T-cell (primary cell): ENCODE results near the gene GPR62. TPM values are rescaled to one million over a fixed set of nuclear protein-coding genes. Genes with fewer than 3 reads are reported as not detected.

ENCODE experiments used
- ATAC-seq, 4 experiments: fragments of 200-7000 bp in 3 of 4; fragments of 150-1000 bp in 1 of 4; cut with Tn5 transposase; replicated peaks in 1 of 4; 1 replicate in 3 of 4; 2 replicates in 1 of 4; pipeline ENCODE4 v1.10.0; 2021; ENCODE audit warnings: moderate library complexity in 3 of 4, mild to moderate bottlenecking in 2 of 4, moderate number of reproducible peaks in 1 of 4
- CTCF ChIA-PET, 2 donors: fragments of 300-600 bp; sonication (Branson Sonifier 250); formaldehyde crosslinking; loops; one replicate each; lab custom pipeline; 2022; ENCODE audit warnings: antibody characterized with exemption in 2 of 2; lab: Charles Lee
- POLR2A ChIA-PET, 2 donors: fragments of 300-600 bp; sonication (Branson Sonifier 250); formaldehyde crosslinking; loops; one replicate each; lab custom pipeline; 2022; ENCODE audit warnings: antibody characterized with exemption in 2 of 2; lab: Charles Lee
- DNase-seq, 35 experiments: peaks; one replicate each; pipeline versions ENCODE4 v3.0.0 to v3.0.0-alpha.2; 2013 to 2023
- H3K27ac ChIP-seq: one replicate; pipeline ENCODE4 v1.5.1; 2013; ENCODE audit warnings: low read length
- H3K27me3 ChIP-seq, 2 experiments: replicated peaks in 1 of 2; 1 replicate in 1 of 2; 2 replicates in 1 of 2; pipeline versions ENCODE4 v1.6.1 to v1.7.0; 2013; ENCODE audit warnings: low read length in 1 of 2, mixed read lengths in 1 of 2; ENCODE audit not compliant: control insufficient read depth in 2 of 2, insufficient read depth in 2 of 2; ENCODE audit errors: extremely low read depth in 1 of 2
- H3K36me3 ChIP-seq, 2 donors: 1 replicate in 1 of 2; 2 replicates in 1 of 2; pipeline versions ENCODE4 v1.6.1 to v1.7.0; 2013; ENCODE audit warnings: low read length in 1 of 2; ENCODE audit not compliant: control insufficient read depth in 2 of 2, insufficient read depth in 1 of 2; ENCODE audit errors: extremely low read depth in 1 of 2
- H3K4me1 ChIP-seq, 2 experiments: 1 replicate in 1 of 2; 2 replicates in 1 of 2; pipeline versions ENCODE4 v1.6.1 to v1.7.0; 2013; ENCODE audit warnings: low read length in 2 of 2, mixed read lengths in 1 of 2; ENCODE audit not compliant: insufficient read depth in 2 of 2, control insufficient read depth in 1 of 2; ENCODE audit errors: extremely low read depth in 1 of 2
- H3K4me3 ChIP-seq, 2 donors: 1 replicate in 1 of 2; 2 replicates in 1 of 2; pipeline versions ENCODE4 v1.5.1 to v1.7.0; 2013; ENCODE audit warnings: mild to moderate bottlenecking in 2 of 2, low read length in 1 of 2, moderate library complexity in 1 of 2; ENCODE audit not compliant: control insufficient read depth in 1 of 2; ENCODE audit errors: extremely low read depth in 1 of 2
- H3K9me3 ChIP-seq: 2 replicates; pipeline ENCODE4 v1.7.0; 2013
- H3K27ac Mint-ChIP-seq, 2 donors: one replicate each; pipeline ENCODE4 v1.8.0; 2020 to 2021; ENCODE audit warnings: mild to moderate bottlenecking in 2 of 2, mixed read lengths in 2 of 2
- H3K27me3 Mint-ChIP-seq, 2 donors: one replicate each; pipeline ENCODE4 v1.8.0; 2021 to 2022; ENCODE audit warnings: mixed read lengths in 2 of 2
- H3K36me3 Mint-ChIP-seq: one replicate; pipeline ENCODE4 v1.8.0; 2021; ENCODE audit warnings: mixed read lengths
- H3K4me1 Mint-ChIP-seq, 3 donors: one replicate each; pipeline ENCODE4 v1.8.0; 2020 to 2022; ENCODE audit warnings: mixed read lengths in 3 of 3, mild to moderate bottlenecking in 1 of 3
- H3K4me3 Mint-ChIP-seq, 3 donors: one replicate each; pipeline ENCODE4 v1.8.0; 2020 to 2022; ENCODE audit warnings: mild to moderate bottlenecking in 3 of 3, mixed read lengths in 3 of 3, moderate library complexity in 3 of 3
- H3K9me3 Mint-ChIP-seq, 3 donors: one replicate each; pipeline ENCODE4 v1.8.0; 2020 to 2022; ENCODE audit warnings: mixed read lengths in 3 of 3
- WGBS: methylation state at CpG from one replicate; pipeline ENCODE4 v1.1.5; 2013; ENCODE audit warnings: missing lambda C conversion rate; ENCODE audit not compliant: insufficient coverage; 5-methylcytosine and 5-hydroxymethylcytosine counted together
- total RNA-seq, 35 experiments: library from RNA in 6 of 35; stranded (reverse) in 6 of 35; fragments of 120-200 nt in 1 of 35; gene quantifications; one replicate each; pipeline versions ENCODE4 v1.2.1 to v1.2.4 and lab custom pipeline; 2013 to 2026

Gene GPR62
- total RNA-seq, 5 donors from 2014 or later (not counting 1 experiment from before 2014, with no cell fraction given): not detected

GRCh38 chr3:52005571-52005986 is 50.4 kb downstream of the GPR62 start:
- no peaks in the 10 kb centered on the region for H3K27me3 Mint-ChIP-seq
- Histone ChIP-seq H3K27ac (no peak overlapping the region), H3K9me3 (no peaks in the 10 kb centered on the region), H3K27me3 (peaks cover 0 to 12% of the 10 kb centered on the region in 2 experiments), H3K4me1 (peaks cover 2 to 26% of the 10 kb centered on the region in 2 experiments), H3K36me3 (no peaks in the 10 kb centered on the region), H3K4me3 (no peak overlapping the region)
- DNase-seq: no peak
- H3K36me3 Mint-ChIP-seq: no peaks in the 10 kb centered on the region
- ATAC-seq: no peak
- CTCF ChIA-PET: interaction anchor here (0.6 to 1.0 kb wide), 3 partner anchors 126 to 139 kb away, joined by 3 to 7 read pairs (median 3); no protein-coding TSS in a partner anchor
- H3K4me3 Mint-ChIP-seq: peak overlapping the region in 1 of 3 donors; percentile 37
- peaks cover 17 to 21% (median 19%) of the 10 kb centered on the region in 3 donors for H3K4me1 Mint-ChIP-seq
- no peak overlapping the region for H3K27ac Mint-ChIP-seq
- no peaks in the 10 kb centered on the region for H3K9me3 Mint-ChIP-seq
- POLR2A ChIA-PET: no interaction called here
- WGBS: 28% methylated on average over 9 of the region's 15 CpGs

- Mint-ChIP-seq H3K4me3 (peak overlapping the region in 1 of 3 donors; percentile 37), H3K9me3 (no peaks in the 10 kb centered on the region), H3K27ac (no peak overlapping the region), H3K36me3 (no peaks in the 10 kb centered on the region), H3K27me3 (no peaks in the 10 kb centered on the region), H3K4me1 (peaks cover 17 to 21% (median 19%) of the 10 kb centered on the region in 3 donors)
- H3K27ac ChIP-seq: no peak overlapping the region
- peaks cover 2 to 25% of the 10 kb centered on the region in 2 experiments for H3K4me1 ChIP-seq
- no peak for ATAC-seq
- ChIA-PET CTCF (interaction anchor here (0.6 to 1.0 kb wide), 3 partner anchors 125 to 139 kb away, joined by 3 to 7 read pairs (median 3); no protein-coding TSS in a partner anchor), POLR2A (no interaction called here)
- no peaks in the 10 kb centered on the region for H3K9me3 ChIP-seq
- DNase-seq: no peak
- peaks cover 0 to 12% of the 10 kb centered on the region in 2 experiments for H3K27me3 ChIP-seq
- no peaks in the 10 kb centered on the region for H3K36me3 ChIP-seq
- 66% methylated on average over 8 of the region's 8 CpGs for WGBS
- H3K4me3 ChIP-seq: no peak overlapping the region
Measured at GRCh38 chr3:52006017-52006819, 51.0 kb downstream of the GPR62 start.

GRCh38 chr3:52006820-52007133 is 51.6 kb downstream of the GPR62 start:
- Histone ChIP-seq H3K9me3 (no peaks in the 10 kb centered on the region), H3K27ac (no peak overlapping the region), H3K4me3 (no peak overlapping the region), H3K4me1 (peaks cover 2 to 19% of the 10 kb centered on the region in 2 experiments), H3K36me3 (no peaks in the 10 kb centered on the region), H3K27me3 (peaks cover 0 to 10% of the 10 kb centered on the region in 2 experiments)
- ATAC-seq (no peak), DNase-seq (no peak)
- Mint-ChIP-seq H3K27ac (no peak overlapping the region), H3K4me3 (no peak overlapping the region), H3K4me1 (peaks cover 12 to 17% (median 16%) of the 10 kb centered on the region in 3 donors), H3K36me3 (no peaks in the 10 kb centered on the region), H3K9me3 (no peaks in the 10 kb centered on the region), H3K27me3 (no peaks in the 10 kb centered on the region)
- ChIA-PET CTCF (no interaction called here), POLR2A (no interaction called here)
- WGBS: 92% methylated on average over 2 of the region's 6 CpGs

Other genes starting within 250 kb of the GPR62 start
- 1 to 10 TPM; 1.5 to 6.9 (median 2.2) TPM for gene GRM2, start 248.3 kb upstream of the GPR62 start, total RNA-seq
- gene IQCF6, start 176.1 kb upstream of the GPR62 start, total RNA-seq: not detected
- not detected for gene IQCF2, start 93.8 kb upstream of the GPR62 start, total RNA-seq
- not detected for gene IQCF5, start 79.8 kb upstream of the GPR62 start, total RNA-seq
- gene IQCF1, start 52.0 kb upstream of the GPR62 start, total RNA-seq: not detected
- 10 to 100 TPM; 11.4 to 20.5 (median 18.3) TPM for gene RRP9, start 13.5 kb upstream of the GPR62 start, total RNA-seq
- 10 to 100 TPM in 3 of 5 donors, 1 to 10 TPM in 2; 8.7 to 16.3 (median 12.4) TPM for gene PARP3, start 13.0 kb upstream of the GPR62 start, total RNA-seq
- gene PCBP4, start 12.1 kb downstream of the GPR62 start, total RNA-seq: 10 to 100 TPM; 11.7 to 33.3 (median 26.6) TPM
- gene ABHD14B, start 18.7 kb downstream of the GPR62 start, total RNA-seq: 10 to 100 TPM; 55.7 to 86.4 (median 78.5) TPM
- gene ABHD14A, start 19.7 kb downstream of the GPR62 start, total RNA-seq: 10 to 100 TPM; 14.3 to 26.5 (median 20.8) TPM
- 10 to 100 TPM in 3 of 5 donors, 1 to 10 TPM in 2; 6.2 to 19.0 (median 13.3) TPM for gene ACY1, start 28.2 kb downstream of the GPR62 start, total RNA-seq
- gene RPL29, start 40.5 kb downstream of the GPR62 start, total RNA-seq: 1,000 to 10,000 TPM; 1,518 to 1,711 (median 1,629) TPM
- 10 to 100 TPM; 11.3 to 41.3 (median 39.0) TPM for gene DUSP7, start 101.2 kb downstream of the GPR62 start, total RNA-seq
- gene POC1A, start 199.0 kb downstream of the GPR62 start, total RNA-seq: 1 to 10 TPM in 3 of 5 donors, under 1 TPM in 2; 0.91 to 1.9 (median 1.7) TPM
- 10 to 100 TPM; 12.2 to 32.7 (median 27.1) TPM for gene ALAS1, start 242.8 kb downstream of the GPR62 start, total RNA-seq